ENCODE measurements around the gene SSTR5. TPM values are rescaled to one million over a fixed set of nuclear protein-coding genes. Genes with fewer than 3 reads are reported as not detected.

Gene SSTR5
- total RNA-seq, 6 donors from 2014 or later = not detected

- 61% methylated on average over 12 of the region's 19 CpGs; no CpG with 5 or more reads in 1 of the 2 donors for WGBS, 2 donors
- Histone ChIP-seq H3K36me3 (no peaks in the 10 kb centered on the region), H3K9me3 (no peaks in the 10 kb centered on the region), H3K27ac (no peak overlapping the region), H3K4me1 (no peaks in the 10 kb centered on the region), H3K4me3 (no peak overlapping the region), H3K27me3 (peaks cover 0 to 6% (median 0%) of the 10 kb centered on the region in 4 donors)
- no peak for DNase-seq
- no peak for ATAC-seq (ENCODE audit: low FRiP score in 2 of 2)
- TF ChIP-seq POLR2AphosphoS5 (IDR thresholded peaks at IDR 0.05) = no peak
- no peak for TF ChIP-seq CTCF (IDR thresholded peaks at IDR 0.05)
- no peak for TF ChIP-seq EP300 (IDR thresholded peaks at IDR 0.05)
- TF ChIP-seq POLR2A (IDR thresholded peaks at IDR 0.05) = no peak
Measured at GRCh38 chr16:1119129-1119528, 46.6 kb downstream of the SSTR5 start.

- H3K9me3 ChIP-seq = no peaks in the 10 kb centered on the region
- DNase-seq (peak in 1 of 2 donors; percentile 81), ATAC-seq (ENCODE audit: low FRiP score in 2 of 2) (no peak)
- no peaks in the 10 kb centered on the region for H3K4me1 ChIP-seq
- H3K27ac ChIP-seq = no peak overlapping the region
- no peak overlapping the region for H3K4me3 ChIP-seq
- H3K27me3 ChIP-seq = peaks cover 0 to 6% (median 0%) of the 10 kb centered on the region in 4 donors
- WGBS, 2 donors = 61 to 68% methylated on average over 29 to 30 of the region's 35 CpGs
- H3K36me3 ChIP-seq = no peaks in the 10 kb centered on the region
- TF ChIP-seq POLR2AphosphoS5 (IDR thresholded peaks at IDR 0.05) = no peak
- no peak for TF ChIP-seq EP300 (IDR thresholded peaks at IDR 0.05)
- no peak for TF ChIP-seq CTCF (IDR thresholded peaks at IDR 0.05)
- no peak for TF ChIP-seq POLR2A (IDR thresholded peaks at IDR 0.05)
Measured at GRCh38 chr16:1119766-1120576, 47.4 kb downstream of the SSTR5 start.

GRCh38 chr16:1120577-1120941, 48.0 kb downstream of the SSTR5 start:
- peaks cover 0 to 6% (median 0%) of the 10 kb centered on the region in 4 donors for H3K27me3 ChIP-seq

GRCh38 chr16:1121009-1121408, 48.5 kb downstream of the SSTR5 start:
- H3K4me3 ChIP-seq = no peak overlapping the region
- no peaks in the 10 kb centered on the region for H3K9me3 ChIP-seq
- TF ChIP-seq POLR2A (IDR thresholded peaks at IDR 0.05) (no peak), CTCF (IDR thresholded peaks at IDR 0.05) (no peak), EP300 (IDR thresholded peaks at IDR 0.05) (no peak), POLR2AphosphoS5 (IDR thresholded peaks at IDR 0.05) (no peak)
- H3K36me3 ChIP-seq = no peaks in the 10 kb centered on the region
- H3K4me1 ChIP-seq = no peaks in the 10 kb centered on the region
- no peak overlapping the region for H3K27ac ChIP-seq
- H3K27me3 ChIP-seq = peaks cover 0 to 6% (median 0%) of the 10 kb centered on the region in 4 donors
- DNase-seq (peak in 1 of 2 donors; percentile 80), ATAC-seq (ENCODE audit: low FRiP score in 2 of 2) (no peak)
- 63 to 69% methylated on average over 12 to 14 of the region's 23 CpGs for WGBS, 2 donors

More at GRCh38 chr16:1120577-1120941, 48.0 kb downstream of the SSTR5 start:
- ATAC-seq (ENCODE audit: low FRiP score in 2 of 2) (no peak), DNase-seq (no peak)
- Histone ChIP-seq H3K9me3 (no peaks in the 10 kb centered on the region), H3K4me1 (no peaks in the 10 kb centered on the region), H3K27ac (no peak overlapping the region), H3K4me3 (no peak overlapping the region), H3K36me3 (no peaks in the 10 kb centered on the region)
- TF ChIP-seq EP300 (IDR thresholded peaks at IDR 0.05) = no peak
- TF ChIP-seq POLR2AphosphoS5 (IDR thresholded peaks at IDR 0.05) = no peak
- no peak for TF ChIP-seq POLR2A (IDR thresholded peaks at IDR 0.05)
- no peak for TF ChIP-seq CTCF (IDR thresholded peaks at IDR 0.05)
- 46 to 69% methylated on average over 14 to 21 of the region's 22 CpGs for WGBS, 2 donors

Data from upper lobe of left lung (tissue), 6 donors.